A673 (cell line): ENCODE results near the gene RACGAP1. TPM values are rescaled to one million over a fixed set of nuclear protein-coding genes. Genes with fewer than 3 reads are reported as not detected.

Experiments
- BruUV-seq: library from RNA; stranded (reverse); fragments of 400-500 nt; replicated peaks from 2 replicates; lab custom pipeline; 2021; lab: Mats Ljungman, UMichigan
- CTCF ChIA-PET: fragments of 300-600 bp; sonication (Branson Sonifier 250); formaldehyde crosslinking; loops from one replicate; lab custom pipeline; 2022; ENCODE audit warnings: antibody characterized with exemption; lab: Charles Lee
- POLR2A ChIA-PET: fragments of 300-600 bp; sonication (Branson Sonifier 250); formaldehyde crosslinking; loops from one replicate; lab custom pipeline; 2022; ENCODE audit warnings: antibody characterized with exemption; ENCODE audit not compliant: low non-redundant PET; lab: Charles Lee
- DNase-seq: peaks from one replicate; pipeline ENCODE4 v3.0.0-alpha.2; 2015; ENCODE audit warnings: low spot score
- H3K27ac ChIP-seq: fragments of 200-600 bp; sonication (generic); 2 replicates; pipeline ENCODE4 v1.5.1; 2016; ENCODE audit warnings: mixed run types, low read depth, mild to moderate bottlenecking, mixed read lengths, antibody characterized with exemption, low read length; ENCODE audit not compliant: poor library complexity, severe bottlenecking
- H3K27me3 ChIP-seq: fragments of 200-600 bp; sonication (generic); replicated peaks from 2 replicates; pipeline ENCODE4 v1.6.1; 2017; ENCODE audit warnings: mixed run types, low read depth, mild to moderate bottlenecking, mixed read lengths, antibody characterized with exemption, low read length; ENCODE audit not compliant: insufficient read depth, poor library complexity
- H3K36me3 ChIP-seq: fragments of 200-600 bp; sonication (generic); 2 replicates; pipeline ENCODE4 v1.6.1; 2016; ENCODE audit warnings: mixed run types, mild to moderate bottlenecking, mixed read lengths, antibody characterized with exemption, low read length; ENCODE audit not compliant: insufficient read depth, poor library complexity, severe bottlenecking
- H3K4me1 ChIP-seq: fragments of 200-600 bp; sonication (generic); 2 replicates; pipeline ENCODE4 v1.6.1; 2017; ENCODE audit warnings: mixed run types, mild to moderate bottlenecking, mixed read lengths, antibody characterized with exemption, low read length; ENCODE audit not compliant: insufficient read depth, poor library complexity, severe bottlenecking
- H3K4me3 ChIP-seq: fragments of 200-600 bp; sonication (generic); 2 replicates; pipeline ENCODE4 v1.5.1; 2016; ENCODE audit warnings: low read depth, mixed run types, mild to moderate bottlenecking, mixed read lengths, low read length; ENCODE audit not compliant: poor library complexity, severe bottlenecking
- H3K9me3 ChIP-seq: fragments of 200-600 bp; sonication (generic); 2 replicates; pipeline ENCODE4 v1.6.1; 2016; ENCODE audit warnings: mixed run types, low read depth, mild to moderate bottlenecking, mixed read lengths, antibody characterized with exemption, low read length; ENCODE audit not compliant: poor library complexity, severe bottlenecking
- CTCF ChIP-seq: fragments of 300-800, 200-600 bp; sonication (generic); conservative IDR thresholded peaks from 2 replicates; pipeline ENCODE4 v1.5.1; 2017; ENCODE audit warnings: low read depth, mild to moderate bottlenecking, antibody characterized with exemption, low read length, moderate library complexity, mixed read lengths
- EZH2 ChIP-seq: fragments of 200-600 bp; sonication (generic); IDR thresholded peaks from 2 replicates; pipeline ENCODE4 v1.6.1; 2017; ENCODE audit warnings: borderline replicate concordance, low read depth, mild to moderate bottlenecking, mixed read lengths, antibody characterized with exemption, low read length; ENCODE audit not compliant: poor library complexity, severe bottlenecking
- intact Hi-C: fragments of 100-400 bp; cut with micrococcal nuclease; formaldehyde crosslinking; loops from one replicate; pipeline ENCODE4 v1.10.0; 2022; ENCODE audit not compliant: unreplicated experiment
- total RNA-seq: library from RNA; stranded (reverse); gene quantifications from 2 replicates; pipeline ENCODE4 v1.2.3, GENCODE V29; 2021

RACGAP1 gene
- total RNA-seq, 1 experiment from 2014 or later, result 173 TPM

GRCh38 chr12:49953151-49953550 lies 72.1 kb downstream of the RACGAP1 start:
- Histone ChIP-seq H3K4me3 (no peak overlapping the region), H3K27me3 (peaks cover 17% of the 10 kb centered on the region), H3K9me3 (no peaks in the 10 kb centered on the region), H3K36me3 (no peaks in the 10 kb centered on the region), H3K4me1 (no peaks in the 10 kb centered on the region), H3K27ac (no peak overlapping the region)
- BruUV-seq, result no TSS peak
- TF ChIP-seq CTCF (no peak), EZH2 (no peak)
- no peak for DNase-seq
- ChIA-PET POLR2A (no interaction called here), CTCF (interaction anchor here (1.4 kb wide), 1 partner anchor 8 kb away, joined by 5 read pairs; no protein-coding TSS in a partner anchor)
- intact Hi-C loops, result no loop called here

GRCh38 chr12:49952391-49953055 lies 72.8 kb downstream of the RACGAP1 start:
- intact Hi-C loops, result no loop called here
- no peak for DNase-seq
- BruUV-seq, result no TSS peak
- Histone ChIP-seq H3K4me1 (no peaks in the 10 kb centered on the region), H3K27ac (no peak overlapping the region), H3K9me3 (no peaks in the 10 kb centered on the region), H3K36me3 (no peaks in the 10 kb centered on the region), H3K27me3 (peaks cover 11% of the 10 kb centered on the region), H3K4me3 (no peak overlapping the region)
- TF ChIP-seq CTCF, result no peak
- TF ChIP-seq EZH2, result no peak
- ChIA-PET POLR2A (no interaction called here), CTCF (no interaction called here)

- no peak for TF ChIP-seq CTCF
- TF ChIP-seq EZH2, result no peak
- Histone ChIP-seq H3K4me3 (no peak overlapping the region), H3K9me3 (no peaks in the 10 kb centered on the region), H3K36me3 (no peaks in the 10 kb centered on the region), H3K4me1 (no peaks in the 10 kb centered on the region), H3K27me3 (peaks cover 11% of the 10 kb centered on the region), H3K27ac (no peak overlapping the region)
- intact Hi-C loops, result no loop called here
- ChIA-PET CTCF (no interaction called here), POLR2A (no interaction called here)
- no TSS peak for BruUV-seq
- DNase-seq, result no peak
Observed at GRCh38 chr12:49951411-49952240, 73.7 kb downstream of the RACGAP1 start.
